RCC 7860 (cell line): Measurements from ENCODE around the gene SCEL.
"Not testable (repeated sequence)": the region's sequence is repeated elsewhere in the genome, so short reads cannot be mapped to it uniquely, and the experiment has no call there.

Experiments used
- DNase-seq: peaks from one replicate; pipeline ENCODE4 v3.0.0-alpha.2; 2015; ENCODE audit warnings: low spot score
- FAIRE-seq: peaks from 2 replicates; lab custom pipeline; 2012; peaks lifted over from hg19 to GRCh38; lab: Jason Lieb, UNC

SCEL gene

DNA sequence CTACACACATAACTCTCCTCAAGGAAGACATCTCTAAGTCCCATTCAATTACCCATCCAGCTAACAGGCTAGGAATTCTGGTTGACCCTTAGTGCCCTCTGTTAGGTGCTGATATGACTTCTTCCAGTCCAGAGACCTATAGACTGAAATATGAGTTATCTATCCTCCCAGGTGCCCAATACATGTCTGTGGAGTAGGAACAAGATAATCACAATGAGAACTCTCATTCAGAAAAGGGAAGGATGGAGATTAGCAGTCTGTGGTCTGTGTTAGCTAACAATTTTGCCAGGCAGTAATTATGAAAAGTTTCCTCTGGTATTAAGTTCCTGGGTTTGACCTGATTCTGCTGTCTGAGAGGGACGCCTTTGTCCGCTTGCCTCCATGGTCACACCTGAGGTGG is 117.8 kb downstream of the SCEL start:
- no peak for DNase-seq
- no peak for FAIRE-seq

GRCh38 chr13:77660016-77660415 is 124.5 kb downstream of the SCEL start:
- not testable (repeated sequence) for DNase-seq, FAIRE-seq

GRCh38 chr13:77660841-77661250 is 125.3 kb downstream of the SCEL start:
- no peak for FAIRE-seq

DNA sequence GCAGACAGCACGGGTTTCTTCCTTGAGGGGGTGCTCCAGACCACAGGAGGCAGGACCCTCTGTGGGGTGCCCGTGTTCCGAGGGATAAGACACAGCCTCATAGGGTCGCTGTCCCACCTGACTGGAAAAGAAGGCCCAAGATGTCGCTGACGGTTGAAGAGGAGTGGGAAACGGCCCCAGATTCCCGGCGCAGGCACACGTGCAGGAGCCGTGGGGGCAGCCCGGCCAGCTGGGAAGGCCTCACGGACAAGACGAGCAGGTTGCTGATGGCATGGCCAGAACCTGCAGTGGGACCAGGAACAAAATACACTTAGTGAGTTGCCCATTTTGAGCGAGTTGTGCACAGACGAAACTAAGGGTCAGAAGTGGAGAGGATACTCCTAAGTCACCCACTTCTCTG is 126.8 kb downstream of the SCEL start:
- not testable (repeated sequence) for FAIRE-seq, DNase-seq

More at GRCh38 chr13:77660841-77661250, 125.3 kb downstream of the SCEL start:
- no peak for DNase-seq

GRCh38 chr13:77662831-77663230 is 127.3 kb downstream of the SCEL start:
- not testable (repeated sequence) for DNase-seq, FAIRE-seq

- FAIRE-seq = no peak
- DNase-seq = no peak
These were observed 139.3 kb downstream of the SCEL start for GRCh38 chr13:77674852-77675251.

DNA sequence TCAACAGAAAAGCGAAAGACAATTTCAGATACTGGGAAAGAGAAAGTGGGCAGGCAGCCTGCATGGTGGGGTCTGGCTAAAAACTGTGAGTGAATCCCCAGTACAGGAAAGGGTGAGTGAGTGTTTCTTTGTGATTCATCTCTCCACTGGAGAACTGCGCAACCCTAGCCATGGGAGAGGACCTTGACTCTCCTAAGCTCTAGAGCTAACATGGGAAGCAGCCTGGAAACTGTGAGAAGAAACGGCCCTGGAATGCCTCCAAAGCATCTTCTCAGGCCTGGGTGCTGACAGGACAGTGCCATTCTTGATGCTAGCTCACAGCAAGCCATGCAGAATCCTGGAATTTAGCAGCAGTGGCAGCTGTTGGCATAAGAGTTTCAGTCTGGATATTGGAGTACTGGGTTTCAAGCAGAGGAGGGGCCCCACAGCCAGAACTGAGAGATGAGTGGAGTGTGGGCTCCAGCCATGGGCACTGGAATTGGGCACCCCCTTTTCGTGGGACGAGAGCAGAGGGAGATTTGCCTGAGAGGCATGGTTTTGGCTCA is 143.3 kb downstream of the SCEL start:
- FAIRE-seq (no peak), DNase-seq (no peak)

- no peak for DNase-seq
- FAIRE-seq = no peak
These were observed 152.3 kb downstream of the SCEL start for GRCh38 chr13:77687799-77688198.

GRCh38 chr13:77691871-77692270 is 156.4 kb downstream of the SCEL start:
- DNase-seq (no peak), FAIRE-seq (no peak)

- FAIRE-seq = no peak
These were observed 157.4 kb downstream of the SCEL start for GRCh38 chr13:77692746-77693448.

GRCh38 chr13:77693449-77693940 is 158.0 kb downstream of the SCEL start:
- FAIRE-seq = no peak
- DNase-seq = no peak

More at GRCh38 chr13:77692746-77693448, 157.4 kb downstream of the SCEL start:
- DNase-seq = no peak
